ENCODE results near the gene LMX1A.

DNA sequence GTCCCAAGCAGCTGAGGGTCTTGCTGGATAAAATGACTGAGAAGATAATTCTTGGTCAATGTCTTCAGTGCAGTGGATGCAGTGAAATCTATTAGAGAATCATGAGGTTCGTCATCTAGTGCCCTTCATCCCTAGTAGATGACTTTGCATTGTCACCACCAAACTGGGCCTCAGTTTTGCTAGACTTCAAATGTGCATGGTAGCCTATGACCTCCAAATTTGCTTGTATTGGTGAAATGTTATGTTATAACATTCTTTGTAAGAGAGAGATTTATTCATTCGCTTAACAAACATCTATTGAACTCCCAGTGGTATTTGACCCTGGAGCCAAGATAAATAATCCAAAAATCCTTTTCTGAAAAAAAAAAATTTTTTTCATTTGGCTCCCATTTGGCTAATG, 183.8 kb downstream of the LMX1A start:
- TF ChIP-seq, protein P1, sequence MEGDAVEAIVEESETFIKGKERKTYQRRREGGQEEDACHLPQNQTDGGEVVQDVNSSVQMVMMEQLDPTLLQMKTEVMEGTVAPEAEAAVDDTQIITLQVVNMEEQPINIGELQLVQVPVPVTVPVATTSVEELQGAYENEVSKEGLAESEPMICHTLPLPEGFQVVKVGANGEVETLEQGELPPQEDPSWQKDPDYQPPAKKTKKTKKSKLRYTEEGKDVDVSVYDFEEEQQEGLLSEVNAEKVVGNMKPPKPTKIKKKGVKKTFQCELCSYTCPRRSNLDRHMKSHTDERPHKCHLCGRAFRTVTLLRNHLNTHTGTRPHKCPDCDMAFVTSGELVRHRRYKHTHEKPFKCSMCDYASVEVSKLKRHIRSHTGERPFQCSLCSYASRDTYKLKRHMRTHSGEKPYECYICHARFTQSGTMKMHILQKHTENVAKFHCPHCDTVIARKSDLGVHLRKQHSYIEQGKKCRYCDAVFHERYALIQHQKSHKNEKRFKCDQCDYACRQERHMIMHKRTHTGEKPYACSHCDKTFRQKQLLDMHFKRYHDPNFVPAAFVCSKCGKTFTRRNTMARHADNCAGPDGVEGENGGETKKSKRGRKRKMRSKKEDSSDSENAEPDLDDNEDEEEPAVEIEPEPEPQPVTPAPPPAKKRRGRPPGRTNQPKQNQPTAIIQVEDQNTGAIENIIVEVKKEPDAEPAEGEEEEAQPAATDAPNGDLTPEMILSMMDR (IDR thresholded peaks at IDR 0.05): no peak
- no peak for TF ChIP-seq POLR2A (IDR thresholded peaks at IDR 0.05)

All from right lobe of liver (tissue), 4 donors.